B cell (primary cell): ENCODE results near the gene UCKL1.

ENCODE experiments used
- CTCF ChIP-seq: fragments of 200-600 bp; IDR thresholded peaks from one replicate; pipeline ENCODE4 v1.8.0; 2022; ENCODE audit warnings: antibody characterized with exemption, mild to moderate bottlenecking
- EZH2 ChIP-seq: IDR thresholded peaks from 2 replicates; pipeline ENCODE4 v1.6.1; 2012; ENCODE audit warnings: borderline replicate concordance, low read depth, mild to moderate bottlenecking, moderate library complexity, low read length; ENCODE audit not compliant: insufficient read depth, poor library complexity, severe bottlenecking

- no peak for TF ChIP-seq EZH2
- no peak for TF ChIP-seq CTCF
Measured at GRCh38 chr20:63942250-63942951, 13.8 kb downstream of the UCKL1 start.
